ENCODE data around the gene TINCR.

The TINCR gene

GRCh38 chr19:5594521-5594950 lies 26.8 kb upstream of the TINCR start:
- Mint-ChIP-seq H3K4me1 (ENCODE audit: low read depth) (peaks cover 3% of the 10 kb centered on the region), H3K9me3 (no peaks in the 10 kb centered on the region), H3K4me3 (no peak overlapping the region), H3K27ac (no peak overlapping the region), H3K36me3 (ENCODE audit: low read depth) (peaks cover 66% of the 10 kb centered on the region), H3K27me3 (ENCODE audit: low read depth) (no peaks in the 10 kb centered on the region)
- DNase-seq (ENCODE audit: low spot score): no peak

DNA sequence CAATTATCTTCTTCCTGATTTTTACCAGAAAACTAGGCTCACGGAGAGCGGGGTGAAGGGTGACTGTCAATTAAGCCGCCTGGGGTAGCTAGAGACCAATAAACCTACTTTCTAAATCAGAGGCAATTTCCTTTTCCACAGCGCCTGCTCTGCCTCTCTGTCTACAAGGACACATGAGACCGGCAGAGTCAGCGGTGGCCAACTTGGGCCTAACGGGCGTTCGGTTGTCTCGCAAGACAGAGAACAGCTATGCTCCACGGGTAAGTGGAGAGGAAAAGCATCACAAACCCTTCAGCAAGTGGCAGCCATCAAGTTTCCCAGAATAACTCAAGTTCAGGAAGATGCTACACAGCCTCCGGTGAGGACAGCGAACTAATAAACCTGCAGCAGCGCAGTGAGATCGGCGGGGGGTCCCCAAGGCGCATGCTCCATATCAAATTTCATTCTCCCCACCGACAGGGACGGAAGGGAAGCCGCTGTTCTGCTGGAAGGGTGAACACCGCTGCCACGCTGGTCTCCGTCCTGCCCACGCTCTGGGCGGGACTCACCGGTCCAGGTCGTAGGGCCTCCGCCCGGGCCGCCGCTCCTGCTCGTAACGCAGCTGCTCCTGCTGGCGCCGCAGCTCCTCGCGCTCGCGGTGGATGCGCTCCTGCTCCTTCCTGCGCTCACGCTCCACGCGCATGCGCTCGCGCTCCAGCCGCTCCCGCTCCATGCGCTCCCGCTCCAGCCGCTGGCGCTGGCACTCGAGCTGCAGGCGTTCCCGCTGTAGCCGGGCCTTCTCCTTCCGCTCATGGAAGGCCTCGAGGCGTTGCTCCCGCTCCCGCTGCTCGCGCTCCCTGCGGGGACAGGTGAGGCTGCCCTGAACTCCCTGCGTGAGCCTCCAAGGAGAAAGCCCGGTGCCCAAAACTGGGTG lies 25.8 kb upstream of the TINCR start:
- no peaks in the 10 kb centered on the region for H3K9me3 Mint-ChIP-seq
- no peak overlapping the region for H3K4me3 Mint-ChIP-seq
- DNase-seq (ENCODE audit: low spot score): no peak
- peaks cover 3% of the 10 kb centered on the region for H3K4me1 Mint-ChIP-seq (ENCODE audit: low read depth)
- H3K27ac Mint-ChIP-seq: no peak overlapping the region
- peaks cover 64% of the 10 kb centered on the region for H3K36me3 Mint-ChIP-seq (ENCODE audit: low read depth)
- no peaks in the 10 kb centered on the region for H3K27me3 Mint-ChIP-seq (ENCODE audit: low read depth)

DNA sequence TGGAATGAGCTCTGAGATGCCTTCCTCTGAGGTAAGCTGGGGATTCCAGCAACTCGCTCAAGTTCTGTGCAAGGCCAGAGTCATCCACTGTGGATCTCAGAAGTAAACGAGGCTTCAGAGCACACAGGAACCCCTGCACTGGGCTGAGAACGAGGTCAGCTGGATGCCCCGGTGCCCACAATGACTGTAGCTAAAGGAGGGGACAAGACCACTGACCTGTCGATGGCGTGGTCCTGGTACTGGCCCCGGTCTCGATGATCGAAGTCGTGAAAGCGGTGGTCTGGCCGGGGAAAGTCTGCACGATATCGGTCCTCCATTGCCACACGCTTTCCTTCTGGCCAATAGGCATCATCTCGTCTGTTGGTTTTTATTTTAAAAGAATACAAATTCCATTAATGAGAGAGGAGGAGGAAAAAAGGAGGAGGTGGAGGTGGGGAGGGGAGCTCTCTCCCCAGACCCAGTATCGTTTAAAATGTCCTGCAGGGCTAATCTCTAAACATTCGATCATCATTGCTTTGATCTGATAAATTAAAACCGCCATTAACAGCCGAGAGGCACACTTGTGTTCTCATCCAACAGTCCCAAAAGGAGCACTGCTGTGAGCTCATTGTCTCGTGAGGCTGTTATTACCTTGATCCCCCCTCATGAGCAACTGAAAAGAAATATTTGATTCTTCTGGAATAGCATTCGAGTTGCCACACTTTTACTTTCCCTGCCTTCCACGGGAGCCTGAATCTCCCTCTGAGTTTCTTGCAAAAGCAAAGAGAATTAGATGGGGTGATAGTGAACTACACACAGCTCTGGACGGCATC lies 25.0 kb upstream of the TINCR start:
- H3K4me1 Mint-ChIP-seq (ENCODE audit: low read depth): peaks cover 3% of the 10 kb centered on the region
- H3K4me3 Mint-ChIP-seq: no peak overlapping the region
- H3K9me3 Mint-ChIP-seq: no peaks in the 10 kb centered on the region
- no peaks in the 10 kb centered on the region for H3K27me3 Mint-ChIP-seq (ENCODE audit: low read depth)
- no peak for DNase-seq (ENCODE audit: low spot score)
- no peak overlapping the region for H3K27ac Mint-ChIP-seq
- peaks cover 67% of the 10 kb centered on the region for H3K36me3 Mint-ChIP-seq (ENCODE audit: low read depth)

DNA sequence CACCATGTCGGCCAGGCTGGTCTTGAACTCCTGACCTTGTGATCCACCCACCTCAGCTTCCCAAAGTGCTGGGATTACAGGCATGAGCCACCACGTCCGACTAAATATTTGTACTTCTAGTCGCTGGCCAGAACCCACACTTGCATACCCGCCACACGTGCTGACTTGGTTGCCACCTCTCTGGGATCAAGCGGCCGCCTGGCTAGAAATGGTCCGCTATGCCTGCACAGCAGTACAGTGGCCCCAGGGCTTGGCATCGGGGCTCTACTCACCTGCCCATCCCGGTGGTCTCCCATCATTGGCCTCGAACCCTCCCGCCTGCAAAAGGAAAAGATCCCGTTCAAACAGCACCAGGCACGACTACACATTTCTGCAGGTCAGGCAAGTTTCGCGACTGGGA lies 23.7 kb upstream of the TINCR start:
- peaks cover 64% of the 10 kb centered on the region for H3K36me3 Mint-ChIP-seq (ENCODE audit: low read depth)
- H3K4me3 Mint-ChIP-seq: no peak overlapping the region
- no peaks in the 10 kb centered on the region for H3K27me3 Mint-ChIP-seq (ENCODE audit: low read depth)
- no peak for DNase-seq (ENCODE audit: low spot score)
- H3K4me1 Mint-ChIP-seq (ENCODE audit: low read depth): peaks cover 3% of the 10 kb centered on the region
- H3K27ac Mint-ChIP-seq: no peak overlapping the region
- no peaks in the 10 kb centered on the region for H3K9me3 Mint-ChIP-seq

DNA sequence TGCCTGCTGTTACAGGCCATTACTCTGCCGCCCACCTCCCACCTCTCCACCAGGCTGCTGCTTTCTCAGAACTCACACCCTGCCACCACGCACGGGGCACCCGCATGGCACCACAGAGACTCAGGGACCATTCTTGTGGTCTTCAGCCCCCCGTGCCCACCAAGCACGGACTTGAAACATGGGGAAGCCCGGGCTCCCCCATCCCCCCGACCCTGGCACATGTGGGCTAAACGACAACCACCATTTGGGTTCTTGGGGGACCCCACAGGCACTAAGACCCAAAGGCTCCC lies 23.1 kb upstream of the TINCR start:
- no peak overlapping the region for H3K27ac Mint-ChIP-seq
- H3K4me1 Mint-ChIP-seq (ENCODE audit: low read depth): peaks cover 4% of the 10 kb centered on the region
- no peaks in the 10 kb centered on the region for H3K9me3 Mint-ChIP-seq
- H3K27me3 Mint-ChIP-seq (ENCODE audit: low read depth): no peaks in the 10 kb centered on the region
- no peak for DNase-seq (ENCODE audit: low spot score)
- no peak overlapping the region for H3K4me3 Mint-ChIP-seq
- peaks cover 64% of the 10 kb centered on the region for H3K36me3 Mint-ChIP-seq (ENCODE audit: low read depth)

DNA sequence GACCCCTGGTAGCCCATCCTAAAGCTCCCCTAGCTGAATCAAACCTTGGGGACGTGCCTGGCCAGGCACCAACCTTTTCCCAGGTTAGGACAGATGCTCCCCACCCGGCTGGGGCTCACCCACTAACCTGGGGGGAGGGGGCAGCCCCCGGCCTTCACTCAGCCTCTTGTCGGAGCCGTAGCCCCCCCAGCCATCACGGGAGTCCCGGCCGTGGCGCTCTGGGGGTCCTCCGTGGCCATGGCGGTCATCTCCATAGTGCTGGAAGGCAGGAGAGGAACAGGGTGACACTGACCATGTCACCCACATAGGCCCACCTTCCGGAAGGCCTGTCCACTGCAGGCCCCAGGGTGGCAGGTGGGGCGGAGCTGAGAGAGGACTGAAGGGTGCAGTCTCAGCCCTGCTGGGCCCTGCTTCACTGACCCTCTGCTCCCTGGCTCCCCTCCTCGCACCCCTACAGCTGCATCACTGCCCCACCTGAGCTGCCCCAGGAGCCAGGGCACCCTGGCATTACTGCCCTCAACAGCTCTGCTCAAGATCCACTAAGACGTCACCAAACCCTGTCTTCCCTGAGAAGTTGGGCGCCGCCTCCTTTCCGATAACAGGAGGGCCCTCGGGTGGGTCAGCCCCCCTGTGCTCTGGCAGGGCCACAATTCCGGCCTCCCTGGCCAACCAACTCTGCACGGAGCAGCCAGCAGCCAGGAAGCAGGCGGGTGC lies 22.6 kb upstream of the TINCR start:
- no peak overlapping the region for H3K4me3 Mint-ChIP-seq
- H3K36me3 Mint-ChIP-seq (ENCODE audit: low read depth): peaks cover 62% of the 10 kb centered on the region
- no peak for DNase-seq (ENCODE audit: low spot score)
- H3K27me3 Mint-ChIP-seq (ENCODE audit: low read depth): no peaks in the 10 kb centered on the region
- H3K9me3 Mint-ChIP-seq: no peaks in the 10 kb centered on the region
- peaks cover 5% of the 10 kb centered on the region for H3K4me1 Mint-ChIP-seq (ENCODE audit: low read depth)
- H3K27ac Mint-ChIP-seq: no peak overlapping the region

DNA sequence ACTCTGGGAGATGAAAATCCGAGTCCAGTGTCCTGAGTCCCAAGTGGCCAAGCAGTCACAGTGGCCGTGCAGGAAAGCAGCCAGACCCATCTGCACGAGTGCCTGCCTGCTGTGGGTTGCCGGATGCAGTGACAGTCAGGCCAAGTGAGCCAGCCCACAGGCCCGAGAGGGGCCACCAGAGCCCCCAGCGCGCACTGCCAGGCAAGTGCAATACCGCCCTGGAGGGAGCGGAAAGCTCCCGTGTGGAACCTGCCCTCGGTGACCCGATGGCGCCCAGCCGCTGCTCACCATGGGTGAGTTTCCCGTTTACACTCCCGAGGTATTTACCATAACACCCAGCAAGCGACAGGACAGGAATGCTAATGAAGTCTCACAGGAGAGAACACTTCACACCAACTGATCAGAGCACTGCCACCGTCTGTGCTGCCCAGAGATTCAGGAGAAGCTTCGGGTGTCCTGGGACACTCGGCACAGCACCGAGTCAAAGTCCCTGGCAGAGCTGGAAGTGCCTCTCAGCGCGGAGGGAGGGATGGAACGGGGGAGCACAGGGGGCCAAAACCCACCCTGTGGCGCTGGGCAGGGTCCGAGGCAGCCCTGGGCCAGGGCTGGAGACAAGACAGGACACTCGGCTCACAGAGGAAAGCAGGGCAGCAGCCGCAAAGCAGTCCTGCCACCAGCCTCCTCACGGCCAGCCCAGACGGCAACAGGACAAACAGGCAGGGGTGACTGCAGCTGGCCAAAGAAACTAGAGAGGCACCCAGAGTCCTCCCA lies 21.3 kb upstream of the TINCR start:
- H3K27me3 Mint-ChIP-seq (ENCODE audit: low read depth): no peaks in the 10 kb centered on the region
- H3K4me3 Mint-ChIP-seq: no peak overlapping the region
- no peak overlapping the region for H3K27ac Mint-ChIP-seq
- no peak for DNase-seq (ENCODE audit: low spot score)
- no peaks in the 10 kb centered on the region for H3K9me3 Mint-ChIP-seq
- H3K4me1 Mint-ChIP-seq (ENCODE audit: low read depth): peaks cover 4% of the 10 kb centered on the region
- H3K36me3 Mint-ChIP-seq (ENCODE audit: low read depth): peaks cover 55% of the 10 kb centered on the region

DNA sequence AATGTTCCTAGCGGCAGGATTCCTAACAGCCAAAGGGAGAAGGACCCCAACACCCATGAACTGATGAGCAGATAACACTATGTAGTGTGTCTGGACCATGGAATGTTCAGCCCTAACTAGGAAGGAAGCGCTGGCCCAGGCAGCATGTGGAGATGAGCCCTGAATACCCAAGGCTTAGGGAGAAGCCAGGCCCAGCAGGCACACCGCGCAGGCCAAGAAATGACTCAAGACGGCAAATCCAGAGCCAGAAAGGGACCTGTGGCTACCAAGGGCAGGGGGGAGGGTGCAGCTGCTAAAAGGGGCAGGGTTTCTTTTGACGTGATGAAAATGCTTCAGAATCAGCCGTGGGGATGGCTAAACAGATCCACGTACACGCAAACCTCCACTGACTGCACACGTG lies 20.7 kb upstream of the TINCR start:
- no peak for DNase-seq (ENCODE audit: low spot score)
- Mint-ChIP-seq H3K27ac (no peak overlapping the region), H3K27me3 (ENCODE audit: low read depth) (no peaks in the 10 kb centered on the region), H3K4me3 (no peak overlapping the region), H3K36me3 (ENCODE audit: low read depth) (peaks cover 53% of the 10 kb centered on the region), H3K4me1 (ENCODE audit: low read depth) (peaks cover 4% of the 10 kb centered on the region), H3K9me3 (no peaks in the 10 kb centered on the region)

GRCh38 chr19:5587661-5588060 lies 19.9 kb upstream of the TINCR start:
- Mint-ChIP-seq H3K9me3 (no peaks in the 10 kb centered on the region), H3K4me1 (ENCODE audit: low read depth) (peaks cover 4% of the 10 kb centered on the region), H3K36me3 (ENCODE audit: low read depth) (peaks cover 45% of the 10 kb centered on the region), H3K27me3 (ENCODE audit: low read depth) (no peaks in the 10 kb centered on the region), H3K4me3 (no peak overlapping the region), H3K27ac (no peak overlapping the region)
- no peak for DNase-seq (ENCODE audit: low spot score)

- no peak for DNase-seq (ENCODE audit: low spot score)
- peaks cover 4% of the 10 kb centered on the region for H3K4me1 Mint-ChIP-seq (ENCODE audit: low read depth)
- no peaks in the 10 kb centered on the region for H3K9me3 Mint-ChIP-seq
- no peak overlapping the region for H3K27ac Mint-ChIP-seq
- no peaks in the 10 kb centered on the region for H3K27me3 Mint-ChIP-seq (ENCODE audit: low read depth)
- H3K36me3 Mint-ChIP-seq (ENCODE audit: low read depth): peaks cover 40% of the 10 kb centered on the region
- H3K4me3 Mint-ChIP-seq: no peak overlapping the region
Observed at GRCh38 chr19:5587071-5587455, 19.3 kb upstream of the TINCR start.

- H3K4me1 Mint-ChIP-seq (ENCODE audit: low read depth): peaks cover 4% of the 10 kb centered on the region
- no peak overlapping the region for H3K4me3 Mint-ChIP-seq
- no peaks in the 10 kb centered on the region for H3K9me3 Mint-ChIP-seq
- H3K27me3 Mint-ChIP-seq (ENCODE audit: low read depth): no peaks in the 10 kb centered on the region
- DNase-seq (ENCODE audit: low spot score): no peak
- peaks cover 34% of the 10 kb centered on the region for H3K36me3 Mint-ChIP-seq (ENCODE audit: low read depth)
- no peak overlapping the region for H3K27ac Mint-ChIP-seq
Observed at GRCh38 chr19:5586300-5587070, 18.7 kb upstream of the TINCR start.

- DNase-seq (ENCODE audit: low spot score): peak; percentile 52
- Mint-ChIP-seq H3K36me3 (ENCODE audit: low read depth) (peaks cover 30% of the 10 kb centered on the region), H3K27me3 (ENCODE audit: low read depth) (no peaks in the 10 kb centered on the region), H3K4me1 (ENCODE audit: low read depth) (peaks cover 4% of the 10 kb centered on the region), H3K27ac (peak overlapping the region; percentile 49), H3K9me3 (no peaks in the 10 kb centered on the region), H3K4me3 (no peak overlapping the region)
Observed at GRCh38 chr19:5585461-5586299, 17.9 kb upstream of the TINCR start.
